Stimulated activated CD8-positive, alpha-beta memory T cell treated with anti-CD3 and anti-CD28 coated beads, Interleukin-12 subunit alpha, Interleukin-12 subunit beta, amount 100 ng/mL, for 4 hours (primary cell): ENCODE data around the gene NONO.
"Not testable (repeated sequence)": the region's sequence is repeated elsewhere in the genome, so short reads cannot be mapped to it uniquely, and the experiment has no call there.

ENCODE experiments used
- DNase-seq: peaks from one replicate; pipeline ENCODE4 v3.0.0-alpha.2; 2020; ENCODE audit warnings: low read depth

Gene NONO

DNA sequence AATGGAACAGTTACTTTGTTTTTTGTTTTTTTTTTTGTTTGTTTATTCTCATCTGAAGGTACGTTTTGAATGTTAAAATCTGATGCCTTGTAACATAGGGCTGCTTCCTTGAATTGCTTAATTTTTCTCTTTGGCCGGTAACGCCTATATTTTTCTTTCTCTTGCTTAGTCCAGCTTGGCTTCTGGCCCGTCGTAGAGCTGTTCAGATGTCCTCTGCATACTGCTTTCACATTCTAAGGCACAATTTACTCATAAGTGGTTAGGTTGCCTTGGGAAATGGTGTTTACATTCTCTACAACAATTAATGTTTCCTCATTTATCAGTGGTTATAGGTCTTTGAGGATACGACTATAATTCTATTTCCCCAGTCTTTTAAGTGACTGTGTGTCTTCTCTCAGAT is 7.9 kb downstream of the NONO start:
- no peak for DNase-seq

DNA sequence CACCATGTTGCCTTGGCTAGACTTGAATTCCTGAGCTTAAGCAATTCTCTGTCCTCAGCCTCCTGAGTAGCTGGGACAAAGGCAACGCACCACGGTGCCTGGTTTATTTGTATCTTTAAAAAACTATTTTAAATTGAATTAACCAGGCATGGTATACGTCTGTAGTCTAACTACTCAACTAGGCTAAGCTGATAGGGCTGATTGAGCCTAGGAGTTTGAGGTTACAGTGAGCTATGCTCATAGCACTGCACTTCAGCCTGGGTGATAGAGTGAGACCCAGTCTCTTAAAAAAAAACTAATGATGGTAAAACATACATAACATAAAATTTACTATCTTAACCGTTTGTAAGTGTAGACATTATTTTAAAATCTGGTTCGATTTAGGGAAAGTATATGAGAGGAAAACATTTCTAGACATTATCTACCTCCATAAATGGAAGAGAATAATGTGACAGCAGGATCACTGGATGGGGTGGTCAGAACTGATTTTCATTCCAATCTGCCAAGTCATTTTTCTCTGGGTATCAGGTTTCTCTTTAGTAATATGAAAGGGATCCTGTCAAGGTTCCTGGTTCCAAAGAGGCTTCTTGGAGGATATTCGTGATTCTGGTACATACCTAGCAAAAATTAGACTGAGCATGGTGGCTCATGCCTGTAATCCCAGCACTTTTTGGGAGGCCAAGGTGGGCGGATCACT is 9.4 kb downstream of the NONO start:
- DNase-seq = no peak

DNA sequence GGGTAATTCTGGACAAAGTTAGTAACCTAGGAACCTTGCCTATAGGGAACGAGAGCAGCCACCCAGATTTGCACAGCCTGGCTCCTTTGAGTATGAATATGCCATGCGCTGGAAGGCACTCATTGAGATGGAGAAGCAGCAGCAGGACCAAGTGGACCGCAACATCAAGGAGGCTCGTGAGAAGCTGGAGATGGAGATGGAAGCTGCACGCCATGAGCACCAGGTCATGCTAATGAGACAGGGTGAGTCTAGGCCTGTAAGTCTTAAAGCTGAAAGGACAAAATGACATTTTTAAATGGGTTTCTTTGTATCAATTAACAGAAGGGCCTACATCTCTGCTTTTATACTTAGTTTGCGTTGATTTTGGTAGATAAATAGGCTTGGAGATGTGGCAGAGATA is 13.4 kb downstream of the NONO start:
- no peak for DNase-seq

DNA sequence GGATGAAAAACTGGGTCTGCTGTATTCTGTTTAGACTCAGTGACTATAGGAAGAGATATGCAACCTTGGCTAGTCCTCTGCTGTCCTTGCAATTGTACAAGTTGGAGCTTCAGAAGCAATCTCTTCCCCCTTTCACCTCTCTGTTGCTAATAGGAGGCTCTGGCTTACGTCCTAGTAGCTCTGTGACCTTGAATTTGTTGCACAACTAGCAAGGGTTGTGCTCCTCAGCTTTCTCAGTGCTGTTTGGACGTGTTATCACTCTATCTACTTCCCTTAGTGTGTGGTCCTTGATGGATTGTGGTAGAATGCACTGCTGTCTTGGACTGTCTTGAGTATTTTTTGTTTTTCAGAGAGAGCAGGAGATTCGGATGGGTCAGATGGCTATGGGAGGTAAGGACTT is 14.7 kb downstream of the NONO start:
- no peak for DNase-seq

DNA sequence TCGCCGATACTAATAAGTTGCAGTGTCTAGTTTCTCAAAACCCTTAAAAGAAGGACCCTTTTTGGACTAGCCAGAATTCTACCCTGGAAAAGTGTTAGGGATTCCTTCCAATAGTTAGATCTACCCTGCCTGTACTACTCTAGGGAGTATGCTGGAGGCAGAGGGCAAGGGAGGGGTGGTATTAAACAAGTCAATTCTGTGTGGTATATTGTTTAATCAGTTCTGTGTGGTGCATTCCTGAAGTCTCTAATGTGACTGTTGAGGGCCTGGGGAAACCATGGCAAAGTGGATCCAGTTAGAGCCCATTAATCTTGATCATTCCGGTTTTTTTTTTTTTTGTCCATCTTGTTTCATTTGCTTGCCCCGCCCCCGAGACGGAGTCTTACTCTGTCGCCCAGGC is 16.6 kb downstream of the NONO start:
- not testable (repeated sequence) for DNase-seq

DNA sequence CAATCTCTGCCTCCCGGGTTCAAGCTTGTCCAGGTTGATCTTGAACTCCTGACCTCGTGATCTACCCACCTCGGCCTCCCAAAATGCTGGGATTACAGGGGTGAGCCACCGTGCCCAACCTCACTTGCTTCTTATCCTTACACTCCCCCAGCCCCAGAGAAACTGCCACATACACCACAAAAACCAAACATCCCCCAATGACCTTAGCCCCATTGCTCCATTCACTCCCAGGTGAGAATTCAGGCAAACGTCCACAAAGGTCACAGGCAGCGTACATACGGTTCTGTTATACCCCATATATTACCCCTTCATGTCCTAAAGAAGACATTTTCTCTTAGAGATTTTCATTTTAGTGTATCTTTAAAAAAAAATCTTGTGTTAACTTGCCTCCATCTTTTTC is 17.1 kb downstream of the NONO start:
- not testable (repeated sequence) for DNase-seq

DNA sequence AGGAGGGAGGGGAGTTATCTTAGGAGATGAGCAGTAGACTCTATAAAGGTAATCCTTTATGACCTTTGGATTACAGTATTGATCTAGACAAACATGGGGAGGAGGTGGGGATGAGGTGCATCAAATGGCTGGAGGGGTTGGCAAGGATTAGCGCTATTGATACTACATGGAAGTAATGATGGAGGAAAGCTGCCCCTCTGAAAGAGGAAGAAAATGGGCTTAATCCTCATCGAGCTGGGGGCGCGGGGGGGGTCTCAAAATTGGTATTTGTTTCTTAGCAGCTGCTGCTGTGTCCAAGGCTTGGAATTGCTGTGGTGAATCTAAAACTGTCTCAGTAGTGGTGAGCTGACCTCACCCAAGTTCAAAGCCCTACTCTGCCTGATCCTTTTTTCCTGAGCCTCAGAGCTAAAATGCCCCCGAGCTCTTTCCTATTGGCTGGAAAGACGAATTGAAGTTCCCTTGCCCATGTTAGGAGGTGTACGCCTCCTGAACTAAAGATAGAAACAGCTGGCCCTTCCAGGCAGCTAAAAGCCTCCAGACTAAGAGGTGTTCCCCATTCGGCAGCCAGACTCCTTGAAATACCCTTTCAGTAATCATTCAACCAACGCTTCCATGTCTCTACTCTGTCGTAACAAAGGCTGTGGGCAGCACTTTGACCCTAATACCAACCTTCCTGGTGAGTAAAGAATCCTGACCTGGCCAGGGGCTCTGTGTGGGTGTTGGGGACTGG is 17.9 kb downstream of the NONO start, which contains the start of gene ITGB1BP2:
Gene ITGB1BP2, plus strand, starts transcription at position 556 of the 730 bp plus-strand sequence. Its CDS starts 57 bp downstream, at position 613.
- no peak for DNase-seq

DNA sequence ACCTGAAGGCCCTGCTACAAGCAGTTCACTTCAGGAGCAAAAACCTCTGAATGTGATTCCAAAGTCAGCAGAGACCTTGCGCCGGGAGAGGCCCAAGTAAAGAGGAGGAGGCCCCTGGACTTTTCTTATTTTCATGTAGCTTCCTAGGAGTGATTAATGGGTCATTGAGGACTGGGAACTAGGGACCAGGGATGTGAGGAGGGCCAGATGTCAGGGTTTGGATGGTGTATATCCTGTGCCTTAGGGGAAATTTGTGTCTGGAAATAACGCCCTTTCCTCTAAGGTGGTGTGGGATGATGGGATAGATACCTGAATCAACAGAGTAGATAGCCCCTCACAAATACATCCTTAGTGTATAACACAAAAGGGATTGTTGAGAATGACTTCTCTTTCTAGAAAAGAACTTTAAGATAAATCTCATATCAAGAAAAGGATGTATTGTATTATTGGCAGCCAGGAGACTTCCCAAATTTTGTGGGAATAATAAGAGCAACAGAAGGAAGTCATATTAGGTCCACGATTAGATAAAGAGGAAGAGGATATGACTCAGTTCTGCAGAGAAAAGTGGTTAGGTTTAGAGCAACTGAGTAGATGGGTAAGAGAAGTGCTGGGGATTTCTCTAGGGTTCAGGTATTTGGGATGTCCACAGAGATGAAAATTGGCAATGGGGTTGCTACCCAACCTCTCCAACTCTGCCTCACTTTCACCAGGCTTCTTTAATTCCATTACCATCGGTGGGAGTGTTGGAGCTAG is 19.2 kb downstream of the NONO start:
- DNase-seq = no peak

DNA sequence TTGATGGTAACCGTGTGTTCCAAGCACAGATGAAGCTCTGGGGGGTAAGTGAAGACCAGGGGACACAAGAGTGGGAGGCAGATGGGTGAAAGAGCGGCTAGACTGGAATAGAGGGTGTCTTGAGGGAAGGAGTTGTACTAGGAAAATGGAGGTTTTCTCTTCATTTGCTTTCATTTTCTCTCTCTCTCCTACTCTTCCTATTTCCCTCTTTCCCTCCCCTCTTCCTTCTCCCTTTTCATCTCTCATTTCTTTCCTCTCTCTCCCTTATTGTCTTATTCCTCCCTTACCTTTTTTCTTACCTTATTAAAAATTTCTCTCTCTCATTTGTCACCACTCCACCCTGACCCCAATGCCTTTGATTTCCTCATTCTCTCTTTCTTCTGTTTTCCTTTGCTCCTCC is 21.1 kb downstream of the NONO start:
- DNase-seq = no peak

DNA sequence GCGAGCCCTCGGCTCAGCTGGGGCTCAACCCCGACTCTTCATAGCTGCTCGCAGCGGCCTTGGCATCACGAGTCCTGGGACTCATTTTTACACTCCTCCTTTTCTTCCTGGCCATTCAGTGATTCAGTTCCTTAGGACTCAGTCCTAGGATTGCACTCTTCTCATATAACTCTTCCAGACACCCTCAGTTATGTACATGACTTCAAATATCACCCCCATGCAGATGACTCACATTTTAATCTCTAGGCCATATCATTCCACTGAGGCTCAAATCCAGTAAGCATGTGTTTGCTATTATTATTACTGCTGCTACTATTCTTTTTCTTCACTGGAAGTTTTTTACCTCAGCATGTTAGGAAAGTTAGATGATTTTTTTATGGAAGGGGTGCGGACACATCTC is 32.5 kb downstream of the NONO start:
- DNase-seq = no peak

DNA sequence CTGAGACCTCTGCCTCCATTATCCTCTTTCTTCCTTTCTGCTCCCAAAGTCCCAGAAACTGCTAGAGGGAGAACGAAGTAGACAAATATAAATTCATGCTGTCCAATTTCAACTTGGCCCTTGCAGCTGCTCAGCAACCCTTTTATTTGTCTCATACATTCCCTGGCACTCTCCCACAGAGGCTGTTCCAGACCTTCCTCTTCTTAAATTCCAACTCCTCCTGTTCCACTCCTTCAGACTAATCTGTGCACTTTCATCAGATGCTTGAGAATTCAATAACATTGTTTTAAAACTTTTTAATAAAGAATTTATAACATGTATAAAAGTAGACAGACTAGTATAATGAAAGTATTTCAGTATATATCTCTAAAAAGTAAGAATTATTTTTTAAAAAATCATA is 33.5 kb downstream of the NONO start:
- not testable (repeated sequence) for DNase-seq

DNA sequence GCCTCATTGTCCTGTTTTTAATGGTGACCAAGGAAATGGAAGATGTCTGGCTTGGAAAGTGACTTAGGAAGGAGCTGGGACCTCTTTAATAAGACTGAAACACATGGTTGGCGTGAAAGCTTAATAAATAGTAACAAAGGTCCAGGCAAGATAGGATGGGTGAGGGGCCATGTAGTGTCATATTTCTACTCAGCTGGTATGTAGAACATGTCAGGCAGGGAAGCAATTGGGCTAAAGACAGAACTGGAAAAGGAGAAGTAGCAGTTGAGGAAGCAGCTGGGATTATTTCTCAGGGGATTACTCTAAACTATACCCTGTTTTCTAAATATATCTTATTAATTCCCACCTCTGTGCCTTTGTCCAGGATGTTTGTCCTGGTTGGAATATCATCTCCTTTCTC is 36.7 kb downstream of the NONO start:
- no peak for DNase-seq

DNA sequence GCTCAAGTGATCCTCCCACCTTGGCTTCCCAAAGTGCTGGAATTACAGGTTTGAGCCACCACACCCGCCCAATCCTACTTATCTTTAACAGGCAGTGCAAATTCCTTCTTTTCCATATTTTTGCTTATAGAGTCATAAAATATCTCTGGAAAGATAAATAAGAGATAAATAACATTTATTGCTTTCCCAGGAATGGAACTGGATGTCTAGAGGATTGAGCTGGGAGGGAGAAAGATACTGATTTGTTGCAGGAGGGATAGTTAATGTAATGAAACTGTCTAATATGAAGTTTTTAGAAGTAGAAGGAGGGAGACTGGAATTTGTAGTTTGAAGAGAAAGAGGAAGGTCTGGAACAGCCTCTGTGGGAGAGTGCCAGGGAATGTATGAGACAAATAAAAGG is 38.3 kb downstream of the NONO start:
- DNase-seq = no peak

DNA sequence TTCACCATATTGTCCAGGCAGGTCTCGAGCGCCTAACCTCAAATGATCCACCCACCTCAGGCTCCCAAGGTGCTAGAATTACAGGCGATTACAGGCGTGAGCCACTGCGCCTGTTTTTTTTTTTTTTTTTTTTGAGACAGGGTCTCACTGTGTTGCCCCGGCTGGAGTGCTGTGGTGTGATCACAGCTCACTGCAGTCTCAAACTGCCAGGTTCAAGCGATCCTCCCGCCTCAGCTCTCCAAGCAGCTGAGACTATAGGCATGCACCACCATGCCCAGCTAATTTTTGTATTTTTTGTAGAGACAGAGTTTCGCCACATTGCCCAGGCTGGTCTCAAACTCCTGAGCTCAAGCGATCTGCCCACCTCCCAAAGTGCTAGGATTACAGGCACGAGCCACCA is 41.0 kb downstream of the NONO start:
- not testable (repeated sequence) for DNase-seq

DNA sequence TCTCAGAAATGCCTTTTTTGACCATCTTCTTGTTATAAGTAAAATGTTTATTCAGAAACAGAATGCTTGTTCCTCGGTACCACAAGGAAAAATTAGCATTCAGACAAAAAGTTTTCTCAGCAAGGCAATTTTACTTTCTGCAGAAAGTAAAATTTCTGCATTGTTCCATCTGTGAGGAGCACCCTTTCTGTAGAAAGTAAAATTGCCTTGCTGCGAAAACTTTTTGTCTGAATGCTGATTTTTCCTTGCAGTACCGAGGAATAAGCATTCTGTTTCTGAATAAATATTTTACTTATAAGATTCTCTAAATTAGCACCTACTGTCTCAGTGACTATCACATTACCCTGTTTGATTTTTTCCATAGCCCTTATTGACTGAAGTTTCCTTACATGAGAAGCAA is 43.0 kb downstream of the NONO start:
- no peak for DNase-seq

DNA sequence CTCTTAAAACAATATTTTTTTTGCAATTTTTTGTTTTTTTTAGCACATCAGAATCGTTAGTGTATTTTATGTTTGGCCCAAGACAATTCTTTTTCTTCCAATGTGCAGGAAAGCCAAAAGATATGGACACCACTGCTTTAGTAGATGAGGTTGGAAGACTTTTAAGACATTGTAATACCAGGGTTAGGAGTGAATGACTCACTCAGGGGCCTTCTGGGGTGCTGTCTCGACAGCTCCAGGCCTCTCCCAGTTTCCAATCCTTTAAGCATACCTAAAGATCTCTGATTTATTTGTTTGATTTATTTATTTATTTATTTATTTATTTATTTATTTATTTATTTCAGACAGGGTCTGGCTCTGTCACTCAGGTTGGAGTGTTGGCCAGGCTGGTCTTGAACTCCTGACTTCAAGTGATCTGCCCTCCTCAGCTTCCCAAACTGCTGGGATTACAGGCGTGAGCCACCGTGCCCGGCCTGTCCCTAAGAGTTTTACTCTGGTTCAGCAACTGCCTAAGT is 65.8 kb downstream of the NONO start:
- DNase-seq = not testable (repeated sequence)

DNA sequence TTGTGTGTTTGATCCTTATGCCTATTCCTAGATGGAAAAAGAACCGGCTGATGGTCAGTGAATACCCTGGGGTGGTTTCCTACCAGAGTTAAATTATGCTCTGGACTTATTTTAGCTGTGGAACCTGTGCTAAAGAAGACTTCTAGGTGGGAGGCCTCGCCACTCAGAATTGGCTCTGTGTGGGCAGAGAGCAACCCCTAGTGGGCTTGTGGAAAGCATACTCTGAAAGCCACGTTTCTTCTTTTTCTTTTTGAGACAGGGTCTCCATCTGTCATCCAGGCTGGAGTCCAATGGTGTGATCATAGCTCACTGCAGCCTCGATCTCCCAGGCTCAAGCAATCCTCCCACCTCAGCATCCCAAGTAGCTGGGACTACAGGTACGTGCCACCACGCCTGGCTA is 66.4 kb downstream of the NONO start:
- not testable (repeated sequence) for DNase-seq
